Measurements from ENCODE around the gene GBA2.

DNA sequence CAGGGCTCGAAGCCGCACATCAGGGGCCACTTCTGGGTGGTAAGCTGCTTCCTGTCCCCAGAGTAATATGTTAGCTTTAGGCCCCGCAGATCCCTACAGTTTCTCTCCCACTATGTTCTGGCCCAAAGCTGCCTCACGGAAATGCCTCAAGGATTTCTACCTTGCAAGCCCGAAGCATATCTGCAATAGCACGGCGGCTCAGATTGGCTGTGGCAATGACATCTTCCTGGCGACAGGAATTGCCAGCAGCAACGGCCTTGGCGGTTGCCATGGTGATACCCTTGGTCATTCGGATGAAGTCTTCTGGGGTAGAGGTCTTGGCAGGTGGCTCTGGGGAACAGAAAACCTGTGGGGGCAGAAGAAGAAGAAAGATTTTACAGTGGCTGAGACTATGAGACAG lies 49.0 kb downstream of the GBA2 start:
- TF ChIP-seq POLR2A (IDR thresholded peaks at IDR 0.05; ENCODE audit: low read depth, low read length), result no peak
- no peak for TF ChIP-seq MAX (IDR thresholded peaks at IDR 0.05; ENCODE audit: insufficient read depth, insufficient read length)
- TF ChIP-seq CTCF (IDR thresholded peaks at IDR 0.05; ENCODE audit: extremely low read depth in 1 of 2, insufficient read depth in 1 of 2, low read depth in 1 of 2, low read length in 2 of 2), result no peak
- TF ChIP-seq EZH2 (IDR thresholded peaks at IDR 0.05; ENCODE audit: borderline replicate concordance, low read depth, low read length, severe bottlenecking), result no peak
- TF ChIP-seq POLR2AphosphoS5 (IDR thresholded peaks at IDR 0.05; ENCODE audit: insufficient read depth, low read depth, low read length), result no peak
- no peak for TF ChIP-seq GATA2 (IDR thresholded peaks at IDR 0.05; ENCODE audit: insufficient read depth, insufficient read length, low read depth, low read length)
